Epithelial cell of proximal tubule (primary cell): ENCODE data around the gene GPNMB. TPM values are rescaled to one million over a fixed set of nuclear protein-coding genes. Genes with fewer than 3 reads are reported as not detected.

Source experiments
- DNase-seq: peaks from one replicate; pipeline ENCODE4 v3.0.0-alpha.2; 2011; ENCODE audit warnings: low read depth
- H3K4me3 ChIP-seq: 2 replicates; pipeline ENCODE4 v1.5.1; 2011; ENCODE audit warnings: low read depth, mild to moderate bottlenecking, low read length
- total RNA-seq: library from RNA; depleted of rRNA; stranded (reverse); fragments of >200 nt; gene quantifications from 2 replicates; pipeline ENCODE4 v1.2.3, GENCODE V29; 2015
- TF ChIP-seq, protein P1 (sequence below): conservative IDR thresholded peaks from 2 replicates; pipeline ENCODE4 v1.5.1; 2012; ENCODE audit warnings: low read depth, mild to moderate bottlenecking, low read length

The GPNMB gene
- total RNA-seq, 1 donor from 2014 or later = 10.6 TPM

DNA sequence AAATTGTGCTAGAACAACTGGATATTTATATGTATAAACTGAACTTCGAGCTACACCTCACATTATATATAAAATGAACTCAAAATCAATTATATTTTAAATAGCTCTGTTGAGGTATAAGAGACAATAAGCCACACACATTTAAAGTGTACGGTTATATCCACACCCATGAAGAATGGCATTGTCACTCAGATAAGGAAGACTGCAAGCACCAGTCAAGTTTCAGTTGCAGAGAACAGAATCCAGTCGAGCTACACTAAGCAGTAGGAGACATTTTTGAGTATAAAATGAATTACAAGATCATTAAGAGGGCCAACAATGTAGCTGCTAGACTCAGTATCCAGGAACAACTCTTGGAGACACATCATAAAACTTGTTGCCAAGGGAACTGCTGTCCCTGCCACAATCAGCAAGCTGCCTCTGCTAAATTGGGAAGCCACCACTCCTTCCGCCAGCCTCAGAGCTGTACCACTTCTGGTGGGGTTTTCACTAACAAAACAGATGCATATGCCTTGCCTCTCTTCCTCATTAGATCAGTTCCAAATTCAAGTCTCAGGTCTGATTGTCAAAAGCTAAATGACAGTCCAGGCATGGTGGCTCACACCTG is 19.6 kb upstream of the GPNMB start:
- TF ChIP-seq, protein P1, sequence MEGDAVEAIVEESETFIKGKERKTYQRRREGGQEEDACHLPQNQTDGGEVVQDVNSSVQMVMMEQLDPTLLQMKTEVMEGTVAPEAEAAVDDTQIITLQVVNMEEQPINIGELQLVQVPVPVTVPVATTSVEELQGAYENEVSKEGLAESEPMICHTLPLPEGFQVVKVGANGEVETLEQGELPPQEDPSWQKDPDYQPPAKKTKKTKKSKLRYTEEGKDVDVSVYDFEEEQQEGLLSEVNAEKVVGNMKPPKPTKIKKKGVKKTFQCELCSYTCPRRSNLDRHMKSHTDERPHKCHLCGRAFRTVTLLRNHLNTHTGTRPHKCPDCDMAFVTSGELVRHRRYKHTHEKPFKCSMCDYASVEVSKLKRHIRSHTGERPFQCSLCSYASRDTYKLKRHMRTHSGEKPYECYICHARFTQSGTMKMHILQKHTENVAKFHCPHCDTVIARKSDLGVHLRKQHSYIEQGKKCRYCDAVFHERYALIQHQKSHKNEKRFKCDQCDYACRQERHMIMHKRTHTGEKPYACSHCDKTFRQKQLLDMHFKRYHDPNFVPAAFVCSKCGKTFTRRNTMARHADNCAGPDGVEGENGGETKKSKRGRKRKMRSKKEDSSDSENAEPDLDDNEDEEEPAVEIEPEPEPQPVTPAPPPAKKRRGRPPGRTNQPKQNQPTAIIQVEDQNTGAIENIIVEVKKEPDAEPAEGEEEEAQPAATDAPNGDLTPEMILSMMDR = no peak
- H3K4me3 ChIP-seq = no peak overlapping the region

DNA sequence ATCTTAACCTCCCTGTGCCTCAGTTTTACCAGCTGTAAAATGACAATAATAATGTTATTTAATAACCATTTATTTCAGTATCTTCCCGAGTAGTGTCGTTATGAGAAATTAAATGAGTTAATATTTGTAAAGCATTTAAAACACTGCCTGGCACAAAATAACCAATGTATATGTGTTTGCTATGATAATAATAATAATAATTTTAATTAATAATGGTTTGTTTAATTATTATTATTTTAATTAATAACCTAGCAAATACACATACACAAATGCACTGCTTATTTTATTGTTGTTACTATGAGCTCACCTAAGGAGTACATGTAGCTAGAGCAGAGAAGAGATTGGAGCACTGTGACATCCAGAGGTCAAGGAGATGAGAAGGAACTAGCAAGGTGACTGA is 18.2 kb upstream of the GPNMB start:
- DNase-seq = no peak
- no peak overlapping the region for H3K4me3 ChIP-seq
- TF ChIP-seq, protein P1 = no peak

More for the DNA sequence above, 19.6 kb upstream of the GPNMB start:
- DNase-seq = no peak

DNA sequence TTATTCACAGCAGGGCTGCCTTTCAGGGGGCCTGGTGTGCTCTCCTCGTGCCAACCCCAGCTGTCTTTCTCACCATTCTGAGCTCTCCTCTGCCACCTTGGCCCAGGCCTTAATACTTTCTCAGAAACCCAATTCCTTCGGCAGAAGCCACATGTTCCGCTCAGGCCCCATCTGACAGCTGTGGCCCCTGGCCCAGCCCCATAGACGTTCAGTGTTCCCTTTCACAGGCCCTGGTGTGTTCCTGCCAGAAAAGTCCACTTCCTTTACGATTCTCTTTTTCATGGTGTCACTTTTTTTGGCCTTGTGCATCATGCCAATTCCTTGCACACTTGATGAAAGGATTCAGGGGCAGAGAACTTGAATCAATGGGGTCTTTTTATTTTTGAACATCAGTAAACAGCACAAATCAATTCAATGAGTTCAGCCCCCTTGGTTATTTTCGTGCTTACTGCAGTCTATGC is 15.9 kb upstream of the GPNMB start:
- H3K4me3 ChIP-seq = no peak overlapping the region
- TF ChIP-seq, protein P1 = no peak
- no peak for DNase-seq

DNA sequence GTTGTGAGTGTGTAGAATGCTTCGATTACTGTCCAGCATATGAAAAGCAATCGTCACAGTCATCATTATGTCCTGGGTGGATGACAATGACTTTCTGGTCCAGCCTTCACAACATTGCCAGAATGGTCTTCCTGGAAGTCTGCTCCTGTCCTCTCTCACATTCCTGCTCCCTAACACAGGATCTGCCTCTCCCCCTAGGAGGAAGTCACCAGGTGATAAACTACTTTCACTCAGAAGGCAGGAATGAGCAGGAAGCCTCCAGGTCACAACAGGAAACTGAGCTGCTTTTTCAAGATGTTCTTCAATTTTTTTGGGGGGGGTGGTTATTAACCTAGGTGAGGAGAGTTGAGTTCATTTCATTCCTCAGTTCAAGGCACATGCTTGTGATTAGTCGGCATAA is 13.6 kb upstream of the GPNMB start:
- TF ChIP-seq, protein P1 = no peak
- no peak for DNase-seq
- no peak overlapping the region for H3K4me3 ChIP-seq

DNA sequence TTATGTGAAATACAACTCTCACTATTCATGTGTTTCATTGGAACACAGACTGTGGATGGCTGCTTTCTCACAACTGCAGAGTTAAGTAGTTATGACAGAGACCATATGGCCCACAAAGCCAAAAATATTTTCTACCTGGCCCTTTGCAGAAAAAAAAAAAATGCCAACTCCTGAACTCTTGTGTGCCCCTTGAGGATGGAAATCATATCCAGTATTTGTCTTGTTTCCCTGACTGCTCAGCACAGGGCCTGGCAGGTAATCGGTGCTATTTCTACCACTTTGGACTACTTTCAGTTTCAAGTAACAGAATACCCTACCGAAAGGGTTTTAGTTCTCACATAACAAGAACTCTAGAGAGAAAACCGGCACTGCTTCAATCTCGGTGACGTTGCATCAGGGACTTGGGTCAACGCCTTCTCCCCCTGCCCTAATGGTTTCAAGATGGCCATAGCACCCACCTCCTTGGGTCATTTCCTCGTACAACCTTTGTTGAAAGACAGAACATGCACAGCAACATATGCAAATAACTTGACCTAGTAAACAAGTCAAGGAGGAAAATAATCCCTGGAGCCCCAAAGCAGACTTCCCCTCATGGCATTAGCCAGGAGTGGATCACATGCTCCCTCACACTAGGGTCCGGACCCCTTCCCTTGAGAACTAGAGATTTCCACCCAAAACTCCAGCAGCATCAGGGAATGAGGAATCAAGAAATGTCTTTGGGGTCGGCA is 11.8 kb upstream of the GPNMB start:
- DNase-seq = no peak
- TF ChIP-seq, protein P1 = peak; percentile 17
- no peak overlapping the region for H3K4me3 ChIP-seq

DNA sequence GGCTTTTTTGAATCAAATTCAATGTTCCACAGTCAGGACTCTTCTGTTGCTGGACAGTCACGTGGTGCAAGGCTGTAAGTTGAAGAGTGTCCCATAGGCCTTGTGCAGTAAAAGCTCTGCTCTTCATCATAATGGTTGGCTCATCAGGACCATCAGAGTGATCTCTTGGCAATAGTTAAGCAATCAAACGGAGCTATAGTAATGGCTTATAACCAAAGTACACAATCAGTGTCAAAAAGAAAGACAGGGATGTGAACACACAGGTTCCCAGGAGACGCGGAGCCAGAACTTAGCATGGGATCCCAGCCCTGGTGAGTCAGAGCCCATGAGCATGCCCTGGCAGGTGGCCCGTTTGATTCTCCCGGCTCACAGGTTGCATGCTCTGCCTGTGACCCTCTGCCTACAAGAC is 10.8 kb upstream of the GPNMB start:
- TF ChIP-seq, protein P1 = no peak
- peak; percentile 61 for DNase-seq

More for the DNA sequence above, 10.8 kb upstream of the GPNMB start:
- H3K4me3 ChIP-seq = no peak overlapping the region
